Amniotic epithelial cell (primary cell): ENCODE measurements around the gene FBXO31.
"Not testable (repeated sequence)": the region's sequence is repeated elsewhere in the genome, so short reads cannot be mapped to it uniquely, and the experiment has no call there.

Source experiments
- DNase-seq: peaks from one replicate; pipeline ENCODE4 v3.0.0-alpha.2; 2010; ENCODE audit warnings: low read depth

FBXO31 gene

DNA sequence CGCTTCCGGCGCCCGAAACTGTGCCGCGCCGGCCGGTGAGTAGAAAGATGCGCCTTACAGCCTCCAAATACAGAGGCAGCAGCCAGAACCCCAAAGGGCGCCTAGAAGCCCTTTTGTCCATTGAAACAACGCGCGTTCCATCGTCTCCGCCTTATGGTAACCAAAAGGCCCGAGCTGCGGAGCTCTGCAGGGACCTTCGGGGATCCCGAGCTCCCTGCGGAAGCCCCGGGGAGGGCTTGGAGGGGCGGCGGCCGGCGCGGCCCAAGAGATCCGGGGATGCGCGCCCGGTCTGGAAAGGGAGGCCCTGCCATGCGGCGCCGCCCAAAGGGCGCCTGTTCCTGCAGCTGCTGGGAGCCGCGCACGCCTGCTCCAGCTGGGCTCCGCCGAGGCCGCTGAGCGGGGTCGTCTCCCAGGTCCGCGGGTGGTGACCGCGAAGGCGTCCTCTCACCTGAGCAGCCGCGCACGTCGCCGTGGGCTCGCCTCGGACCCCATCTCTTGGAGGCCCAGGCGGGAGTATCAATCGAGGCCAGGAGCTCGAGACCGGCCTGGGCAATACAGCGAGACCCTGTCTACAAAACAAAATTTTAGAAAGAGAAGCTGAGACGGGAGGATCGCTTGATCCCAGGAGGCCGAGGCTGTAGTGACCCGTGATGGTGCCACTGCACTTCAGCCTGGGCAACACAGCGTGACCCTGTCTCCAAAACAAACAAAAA is 742 bp upstream of the FBXO31 start:
- DNase-seq: no peak

DNA sequence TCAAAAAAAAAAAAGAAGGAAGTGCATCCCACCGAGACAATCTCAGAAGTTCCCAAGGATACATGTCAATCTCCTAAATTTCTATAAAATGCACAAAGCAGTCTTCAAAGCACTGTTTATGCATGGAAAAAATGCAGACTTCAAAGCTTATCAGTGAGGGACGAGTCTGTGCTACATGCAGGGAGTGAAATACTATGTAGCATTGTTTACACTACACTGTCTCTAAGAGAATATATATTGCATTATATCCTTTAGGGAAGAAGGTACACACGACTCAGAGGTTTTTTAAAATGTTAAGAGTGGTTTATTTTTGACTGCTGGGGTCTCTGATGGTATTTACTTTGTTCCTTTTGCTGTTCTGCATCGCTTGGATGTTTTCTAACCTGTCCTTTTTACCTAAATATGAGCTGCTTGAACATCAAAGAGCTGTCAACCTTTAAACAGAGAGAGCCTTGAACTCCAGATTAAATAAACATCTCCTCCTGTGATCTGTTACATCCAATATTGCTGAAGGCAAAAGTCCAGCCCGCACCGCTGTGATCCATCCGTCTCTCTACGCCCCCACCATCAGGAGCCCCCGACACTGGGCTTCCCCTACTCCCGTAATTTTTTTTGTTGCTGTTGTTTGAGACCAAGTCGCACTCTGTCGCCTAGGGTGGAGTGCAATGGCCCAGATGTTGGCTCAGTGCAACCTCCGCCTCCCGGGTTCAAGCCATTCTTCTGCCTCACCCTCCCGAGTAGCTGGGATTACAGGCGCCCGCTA is 1.4 kb downstream of the FBXO31 start:
- DNase-seq: peak; percentile 66

DNA sequence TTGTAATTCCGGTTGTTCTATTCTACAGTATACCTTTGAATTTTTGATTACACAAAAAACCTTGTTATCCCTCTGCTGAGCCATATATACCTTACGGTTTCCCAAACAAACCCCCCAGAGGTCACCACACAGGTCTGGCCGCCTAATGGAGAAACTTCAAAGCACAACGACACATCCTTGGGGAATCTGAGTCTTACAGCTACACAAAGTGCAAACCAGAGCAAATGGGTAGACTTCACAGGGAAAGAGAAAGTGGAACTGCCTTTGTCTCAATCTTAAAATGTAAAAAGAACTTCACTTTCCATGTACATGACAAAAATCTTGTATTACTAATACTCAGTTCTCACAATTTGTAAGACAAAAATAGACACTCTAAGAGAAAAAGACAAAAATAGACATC is 2.7 kb downstream of the FBXO31 start:
- peak; percentile 37 for DNase-seq

DNA sequence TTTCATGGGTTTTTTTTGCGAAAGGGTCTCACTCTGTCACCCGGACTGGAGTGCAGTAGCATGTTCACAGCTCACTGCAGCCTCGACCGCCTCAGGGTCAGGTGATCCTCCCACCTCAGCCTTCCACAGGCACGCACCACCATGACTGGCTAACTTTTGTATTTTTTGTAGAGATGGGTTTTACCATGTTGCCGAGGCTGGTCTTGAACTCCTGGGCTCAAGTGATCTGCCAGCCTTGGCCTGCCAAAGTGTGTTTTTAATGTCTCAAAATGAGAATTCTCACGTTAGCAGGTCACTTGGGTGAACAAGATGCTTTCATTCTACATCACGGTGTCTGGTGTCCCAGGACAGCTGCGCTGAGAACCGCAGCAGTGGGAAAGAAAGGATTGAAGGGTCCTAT is 3.2 kb downstream of the FBXO31 start:
- no peak for DNase-seq

DNA sequence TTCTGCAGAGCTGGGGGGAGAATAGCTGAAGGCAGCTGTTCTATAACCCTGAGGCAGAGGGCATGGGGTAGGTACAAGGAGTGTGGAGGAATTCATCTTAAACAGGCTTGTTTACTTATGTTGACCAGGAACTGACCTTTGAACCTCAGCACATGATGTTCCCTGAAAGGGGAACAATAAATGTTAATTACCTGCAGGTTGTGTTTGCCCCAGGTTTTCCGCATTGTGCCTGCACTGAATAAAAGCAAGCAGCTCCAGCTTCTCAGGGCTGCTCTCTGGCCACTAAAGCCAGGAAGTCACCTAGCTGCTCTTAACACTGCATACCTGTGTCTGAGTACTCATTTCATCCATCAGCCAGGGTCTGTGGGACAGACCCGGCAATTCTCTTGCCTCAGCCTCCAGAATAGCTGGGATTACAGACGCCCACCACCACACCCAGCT is 4.2 kb downstream of the FBXO31 start:
- DNase-seq: not testable (repeated sequence)

DNA sequence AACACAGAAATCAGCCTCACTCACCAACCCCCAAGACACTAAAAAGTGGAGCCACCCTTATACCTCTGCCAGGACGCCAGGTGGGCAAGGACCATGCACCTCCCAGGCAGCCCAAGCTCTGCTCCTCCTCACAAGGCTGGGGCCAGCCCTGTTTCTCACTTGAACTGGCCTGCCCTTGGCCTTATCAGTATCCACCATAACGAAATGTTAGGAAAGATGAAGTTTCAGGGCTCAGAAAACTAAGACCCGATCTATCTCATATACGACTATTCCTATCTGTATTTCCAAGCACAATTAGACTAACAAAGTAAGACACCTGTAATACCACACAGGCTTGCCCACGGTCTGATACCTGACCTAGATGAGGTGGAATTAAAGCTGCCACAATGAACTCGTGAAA is 6.9 kb downstream of the FBXO31 start:
- no peak for DNase-seq

DNA sequence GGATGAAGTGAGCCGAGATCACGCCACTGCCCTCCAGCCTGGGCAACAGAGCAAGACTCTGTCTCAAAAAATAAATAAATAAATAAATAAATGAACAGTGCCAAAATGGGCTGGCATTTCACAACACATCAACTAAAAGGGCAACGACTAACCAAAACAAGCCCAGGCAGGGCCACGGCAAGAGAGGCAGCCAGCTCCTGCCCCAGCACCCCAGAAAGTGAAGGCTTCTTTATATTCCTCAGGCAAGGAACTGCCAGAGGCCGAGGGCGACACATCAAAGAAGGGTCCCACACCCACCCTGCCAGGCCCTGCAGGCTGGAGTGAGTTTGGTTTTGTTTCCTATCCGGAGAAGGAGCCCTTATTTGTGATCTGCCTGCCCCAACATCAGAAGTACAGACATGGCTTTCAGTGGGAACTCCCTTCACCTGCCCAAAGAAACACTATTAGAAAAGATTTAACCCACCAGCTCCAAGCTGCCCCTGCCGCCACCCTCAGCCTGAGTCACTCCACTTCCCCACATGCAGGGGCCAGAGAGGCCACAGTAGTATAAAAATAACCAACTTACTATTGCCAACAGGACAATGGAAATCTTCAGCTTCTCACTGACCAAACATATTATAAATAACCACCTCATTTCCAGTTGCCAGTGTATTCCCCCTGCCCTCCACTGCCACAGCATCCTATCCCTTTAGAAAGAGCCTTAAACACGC is 8.0 kb downstream of the FBXO31 start:
- no peak for DNase-seq

DNA sequence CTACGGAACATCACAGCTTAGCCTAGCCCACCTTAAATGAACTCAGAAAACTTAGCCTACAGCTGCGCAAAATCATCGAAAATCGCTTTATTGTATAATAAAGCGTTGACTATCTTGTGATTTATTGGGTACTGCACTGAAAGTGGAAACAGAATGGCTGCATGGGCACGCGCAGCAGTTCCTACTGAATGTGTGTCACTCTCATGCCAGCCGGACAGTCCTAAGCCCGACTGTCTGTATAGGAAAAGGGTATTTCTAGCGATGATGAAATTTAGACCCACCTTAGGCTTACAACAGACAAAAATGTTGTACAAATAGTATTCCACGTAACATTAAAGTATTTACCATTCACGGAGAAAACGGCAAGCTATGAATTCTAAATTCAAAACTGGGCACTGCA is 9.3 kb downstream of the FBXO31 start:
- DNase-seq: no peak

DNA sequence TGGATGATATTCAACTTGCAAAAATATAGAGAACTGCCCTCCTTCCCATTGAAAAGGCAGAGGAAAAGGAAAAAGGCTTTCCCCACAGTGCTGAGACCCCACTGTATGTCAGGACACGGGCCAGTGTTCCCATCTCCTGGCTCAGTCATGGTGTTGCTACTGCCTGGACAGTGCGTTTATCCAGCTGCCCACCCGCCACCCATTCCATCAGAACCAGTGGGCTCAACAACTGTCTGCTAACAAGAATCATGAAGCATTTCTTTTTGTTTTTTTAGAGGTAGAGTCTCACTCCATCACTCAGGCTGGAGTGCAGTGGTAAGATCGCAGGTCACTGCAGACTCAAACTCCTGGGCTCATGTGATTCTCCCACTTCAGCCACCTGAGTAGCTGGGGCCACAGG is 11.3 kb downstream of the FBXO31 start:
- DNase-seq: no peak

DNA sequence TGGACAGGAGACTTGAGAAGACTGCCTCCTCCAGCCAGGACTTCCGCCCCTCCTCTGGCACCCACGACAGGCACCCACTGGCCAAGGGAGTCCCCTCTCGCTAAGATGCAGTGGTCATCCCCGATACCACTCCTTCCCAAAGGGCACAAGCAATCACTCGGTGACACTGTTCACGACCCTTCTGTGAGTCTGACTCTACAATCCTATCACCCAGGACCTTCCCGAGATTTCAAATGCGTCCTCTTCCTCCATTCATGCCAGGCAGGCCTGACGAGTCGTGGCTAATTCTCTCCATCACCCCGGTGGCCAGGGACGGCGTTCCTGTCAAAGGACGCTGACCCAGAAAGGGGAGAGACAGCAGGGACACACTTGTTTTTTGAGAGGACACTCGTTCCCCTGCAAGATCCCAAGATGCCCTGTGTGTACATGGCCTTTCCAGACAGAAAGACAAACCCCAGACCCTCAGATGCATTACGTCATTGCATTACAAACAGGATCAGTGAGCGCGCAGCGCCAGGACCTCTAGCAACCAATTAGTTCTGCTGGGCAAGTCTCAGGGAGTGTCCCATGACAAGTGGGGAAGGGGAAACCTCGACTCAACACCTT is 12.2 kb downstream of the FBXO31 start:
- no peak for DNase-seq

DNA sequence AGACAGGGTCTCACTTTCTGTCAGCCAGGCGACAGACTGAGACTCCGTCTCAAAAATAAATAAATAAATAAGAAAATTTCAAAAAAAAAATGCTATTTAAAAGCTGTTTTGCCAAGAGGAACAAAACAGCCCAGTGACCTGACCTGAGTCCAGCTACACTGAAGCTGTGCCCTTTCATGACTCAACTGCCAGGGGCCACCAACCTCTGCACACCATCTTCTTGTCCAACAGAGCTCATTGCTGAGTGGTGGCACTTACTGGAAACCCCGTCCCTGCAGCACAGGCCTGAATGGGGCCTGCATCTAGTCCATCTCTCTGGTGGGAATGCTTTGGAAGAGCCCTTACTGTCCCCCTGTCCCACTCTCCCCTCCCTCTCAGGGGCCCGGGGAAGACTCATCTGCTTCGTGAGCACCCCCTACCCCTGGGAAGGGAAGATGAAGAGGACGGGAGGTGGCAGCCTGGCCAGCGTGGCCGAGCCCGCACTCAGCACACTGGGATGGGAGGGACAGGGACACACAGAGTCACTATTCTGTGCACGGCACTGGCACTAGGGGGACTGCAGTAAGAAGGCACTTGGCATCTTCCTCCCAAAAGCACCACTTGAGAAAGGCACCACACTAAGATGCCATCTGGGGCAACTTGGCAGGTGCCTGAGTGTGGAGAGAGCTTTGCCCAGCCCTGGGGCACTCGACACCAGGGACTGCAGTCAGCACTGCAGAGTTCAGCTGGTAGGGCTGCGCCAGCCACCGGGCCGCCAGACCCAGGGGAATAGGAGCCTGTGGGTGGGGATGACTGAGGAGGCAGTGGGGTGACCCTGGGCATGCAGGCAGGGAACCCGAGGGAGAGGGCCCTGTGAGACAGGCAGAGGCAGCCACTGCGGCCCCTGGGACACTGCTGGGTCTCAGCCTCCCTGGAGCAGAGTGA is 13.5 kb downstream of the FBXO31 start:
- DNase-seq: no peak

DNA sequence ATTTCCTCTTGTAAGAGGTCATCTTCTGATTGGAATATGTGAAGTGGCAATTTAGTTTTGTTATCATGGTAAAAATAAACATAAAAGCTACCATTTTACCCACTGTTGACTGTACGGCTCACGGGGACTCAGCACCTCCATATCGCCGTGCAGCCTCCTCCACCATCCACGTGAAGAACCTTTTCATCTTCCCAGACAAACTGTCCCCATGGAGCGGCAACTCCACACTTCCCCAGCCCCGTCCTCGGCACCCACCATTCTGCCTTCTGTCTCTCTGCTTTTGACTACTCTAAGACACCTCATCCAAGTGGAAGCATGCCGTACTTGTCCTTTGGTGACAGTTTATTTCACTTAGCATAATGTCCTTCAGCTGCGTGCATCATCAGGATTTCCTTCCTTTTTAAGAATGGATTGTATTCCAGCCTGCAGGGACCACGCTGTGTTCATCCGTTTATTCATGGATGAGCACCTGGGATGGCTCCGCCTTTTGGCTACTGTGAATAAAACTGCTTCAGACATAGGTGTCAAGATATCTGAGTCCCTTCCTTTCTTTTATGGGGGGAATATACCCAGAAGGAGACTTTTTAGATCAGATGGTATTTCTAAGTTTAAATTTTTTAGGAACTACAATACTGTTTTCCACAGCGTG is 14.3 kb downstream of the FBXO31 start:
- DNase-seq: no peak

DNA sequence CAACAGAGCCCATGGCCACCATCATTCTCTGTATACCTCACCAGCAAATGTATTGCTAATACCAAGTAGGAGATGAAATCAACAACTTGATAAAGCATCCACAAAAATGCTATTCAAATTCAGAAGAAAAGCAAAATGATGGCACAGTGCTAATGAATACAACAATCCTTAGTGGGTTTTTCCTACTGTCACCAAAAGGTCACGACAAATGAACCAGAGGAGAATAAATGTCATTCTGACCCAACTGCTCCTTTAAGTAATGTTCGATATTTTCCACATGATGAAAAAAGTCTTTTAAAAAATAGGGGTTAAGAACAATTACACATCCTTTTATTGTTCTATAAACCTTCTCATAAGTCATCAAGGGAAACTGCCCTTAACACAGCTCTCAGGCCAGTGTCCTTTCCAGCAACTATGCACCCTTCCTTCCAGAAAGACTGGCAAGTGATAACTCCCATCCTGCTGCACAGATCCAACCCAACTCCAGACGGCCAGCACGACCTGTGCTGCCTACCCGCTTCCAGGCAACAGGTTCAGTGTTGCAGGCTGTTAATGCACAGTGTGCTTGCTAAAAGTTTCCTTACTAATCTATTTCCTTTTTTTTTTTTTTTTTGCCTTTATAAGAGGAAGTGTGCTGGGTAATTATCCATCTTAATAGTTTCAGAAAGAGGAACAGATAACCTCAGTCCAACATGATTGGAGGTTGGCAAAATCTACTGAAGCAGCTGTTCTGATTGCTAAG is 15.4 kb downstream of the FBXO31 start:
- no peak for DNase-seq

DNA sequence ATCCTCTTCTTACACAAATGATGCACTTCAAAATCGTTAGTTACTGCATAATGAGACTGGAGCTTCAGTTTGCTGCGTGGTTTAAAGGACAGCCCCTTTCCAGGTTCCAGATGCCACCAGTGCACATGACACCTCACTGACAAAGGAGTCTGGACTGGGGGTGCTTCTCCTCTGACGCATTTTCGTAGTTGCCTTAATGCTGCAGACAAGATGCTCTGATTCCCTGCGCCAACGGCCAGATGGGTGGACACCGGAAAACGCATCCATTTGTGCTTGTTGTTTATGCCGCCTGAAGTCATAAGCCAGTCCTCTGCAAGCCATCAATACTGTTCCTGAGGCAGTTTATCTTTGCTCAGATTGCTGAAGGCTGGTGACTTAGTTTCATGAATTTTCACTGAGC is 16.0 kb downstream of the FBXO31 start:
- no peak for DNase-seq

DNA sequence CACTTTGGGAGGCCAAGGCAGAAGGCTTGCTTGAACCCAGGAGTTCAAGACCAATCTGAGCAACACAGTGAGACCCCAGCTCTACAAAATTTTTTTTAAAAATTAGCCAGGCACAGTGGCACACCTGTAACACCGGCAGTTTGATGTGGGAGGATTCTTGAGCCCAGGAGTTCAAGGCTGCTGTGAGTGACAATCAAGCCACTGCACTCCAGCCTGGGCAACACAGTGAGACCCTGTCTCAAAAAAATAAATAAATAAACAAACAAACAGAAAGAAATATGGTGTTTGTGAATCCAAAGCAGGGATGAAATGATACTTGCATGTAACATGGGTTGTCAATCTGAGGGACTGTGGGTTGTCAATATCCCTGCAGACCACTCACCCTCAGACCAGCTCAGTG is 16.6 kb downstream of the FBXO31 start:
- no peak for DNase-seq

DNA sequence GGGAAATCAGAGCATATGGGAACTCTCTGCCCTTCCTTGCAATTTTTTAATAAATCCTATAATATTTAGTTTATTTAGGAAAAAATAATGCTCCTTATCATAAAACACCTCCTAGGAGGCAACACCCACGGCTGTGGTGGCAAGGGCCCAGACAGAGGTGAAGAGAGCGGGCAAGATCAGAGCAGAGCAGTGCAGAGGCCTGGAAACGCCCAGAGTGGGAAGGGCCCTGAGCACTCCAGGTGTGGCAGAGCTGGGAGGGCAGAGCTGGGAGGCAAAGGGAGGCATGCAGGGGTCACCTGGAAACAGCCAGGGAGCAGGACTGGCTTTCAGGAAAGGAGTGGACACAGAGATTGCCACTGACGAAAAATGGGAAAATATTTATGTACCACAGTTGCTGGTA is 17.3 kb downstream of the FBXO31 start:
- no peak for DNase-seq

DNA sequence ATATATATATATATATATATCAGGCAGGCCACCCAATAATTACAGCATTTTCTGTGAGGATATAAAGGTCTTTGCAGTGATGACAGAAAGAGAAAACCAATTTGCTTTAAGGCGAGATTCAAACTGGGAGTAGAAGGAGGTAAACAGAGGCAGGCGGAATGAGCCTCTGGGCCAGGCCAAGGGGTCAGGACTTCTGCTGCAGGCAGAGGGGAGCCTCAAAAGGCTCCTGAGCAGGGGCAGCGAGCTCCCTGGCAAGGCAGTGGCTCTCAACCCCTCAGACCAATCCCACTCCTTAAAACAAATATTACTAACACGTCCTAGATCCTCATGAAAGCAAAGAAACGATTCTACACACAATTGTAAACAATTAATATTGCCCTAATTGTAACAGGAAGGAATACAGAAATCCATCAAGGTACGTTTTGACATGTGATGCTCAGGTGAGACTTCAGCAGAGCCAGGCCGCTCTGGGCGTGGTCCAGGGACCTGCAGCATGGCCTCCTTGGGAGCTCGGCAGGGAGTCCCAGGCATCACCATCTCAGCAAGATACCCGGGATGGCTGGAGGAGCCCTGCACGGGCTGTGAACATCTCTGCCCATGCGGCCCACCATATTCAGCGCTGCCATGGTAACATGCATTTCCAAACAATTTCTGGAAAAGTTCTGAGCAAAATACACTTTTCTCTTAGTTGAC is 18.4 kb downstream of the FBXO31 start:
- no peak for DNase-seq

DNA sequence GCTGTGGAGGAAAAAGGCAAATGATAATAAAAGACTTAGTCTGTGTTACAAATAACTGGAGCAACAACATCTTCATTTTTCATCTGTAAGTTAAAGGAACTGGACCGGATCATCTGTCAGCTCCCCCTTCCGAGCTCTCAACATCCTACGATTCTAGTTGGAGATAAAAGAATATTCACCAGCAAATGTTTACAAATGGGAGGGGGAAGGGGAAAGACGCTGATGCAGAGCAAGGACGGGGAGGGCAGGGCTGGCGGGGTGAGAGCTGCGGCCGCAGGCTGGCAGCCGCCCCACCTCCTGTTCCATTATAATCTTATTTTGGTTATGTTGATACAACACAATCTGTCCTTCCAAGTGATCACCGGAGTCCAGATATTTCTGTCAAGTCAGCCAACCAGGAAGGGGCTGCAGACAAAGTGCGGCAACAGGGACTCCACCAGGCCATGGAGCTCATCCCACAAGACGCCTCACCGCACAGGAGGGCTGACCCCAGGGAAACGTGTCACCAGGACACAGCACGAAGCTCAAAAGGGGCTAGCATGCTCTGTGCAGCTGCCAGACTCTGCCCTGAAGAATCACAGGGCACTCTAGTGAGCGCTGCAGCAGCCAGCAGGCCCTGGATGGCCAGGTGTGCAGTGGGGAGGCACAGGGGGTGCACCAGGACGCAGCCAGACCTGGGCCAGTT is 19.7 kb downstream of the FBXO31 start:
- DNase-seq: peak; percentile 84
